ENCODE data around the gene THG1L.
A peak's percentile ranks its signal among the peaks of the same experiment; 100 is the strongest.

Gene THG1L

DNA sequence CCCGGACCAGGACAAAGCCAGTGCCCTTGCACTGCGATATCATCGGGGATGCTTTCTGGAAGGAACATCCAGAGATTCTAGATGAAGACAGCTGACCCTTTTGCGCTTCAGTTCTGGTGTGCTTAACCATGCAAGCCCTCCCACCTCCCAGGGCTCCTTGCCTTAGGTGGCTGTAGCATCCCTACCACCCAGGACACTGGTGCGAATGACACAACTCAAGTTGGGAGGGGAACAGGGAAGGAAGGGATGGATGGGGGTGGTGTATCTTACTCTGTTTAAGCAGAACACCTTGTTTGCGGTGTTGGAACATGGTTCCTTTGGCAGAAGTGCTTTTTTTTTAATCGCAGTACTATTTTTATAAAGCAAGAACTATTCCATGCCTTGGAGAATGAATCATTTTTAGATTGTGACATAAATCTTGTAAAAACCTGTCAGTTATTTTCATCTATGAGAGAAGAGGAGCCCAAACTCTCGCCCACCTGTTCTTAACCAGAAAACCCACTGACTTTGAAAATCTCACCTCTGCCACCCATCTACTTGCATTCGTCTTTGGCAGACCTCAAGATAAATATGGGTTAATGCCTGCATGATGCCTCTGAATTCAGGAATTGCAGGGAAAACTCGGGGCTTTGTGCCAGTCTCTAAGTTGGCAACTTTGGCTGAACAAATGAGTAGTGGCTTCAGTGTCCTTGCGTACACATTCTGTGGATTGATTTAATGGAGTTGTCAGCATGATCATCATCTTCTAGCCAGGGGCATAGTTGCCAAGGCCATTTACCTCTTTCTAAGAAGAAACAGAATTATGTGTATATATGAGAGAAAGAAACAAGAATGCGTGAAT, 8.4 kb downstream of the THG1L start:
- Mint-ChIP-seq H3K9me3 (no peaks in the 10 kb centered on the region), H3K27ac (no peak overlapping the region), H3K4me3 (no peak overlapping the region), H3K27me3 (no peaks in the 10 kb centered on the region), H3K36me3 (peaks cover 2% of the 10 kb centered on the region), H3K4me1 (peaks cover 10% of the 10 kb centered on the region)
- DNase-seq (ENCODE audit: low spot score in 2 of 2), result no peak
- ATAC-seq (ENCODE audit: low read depth), result no peak

DNA sequence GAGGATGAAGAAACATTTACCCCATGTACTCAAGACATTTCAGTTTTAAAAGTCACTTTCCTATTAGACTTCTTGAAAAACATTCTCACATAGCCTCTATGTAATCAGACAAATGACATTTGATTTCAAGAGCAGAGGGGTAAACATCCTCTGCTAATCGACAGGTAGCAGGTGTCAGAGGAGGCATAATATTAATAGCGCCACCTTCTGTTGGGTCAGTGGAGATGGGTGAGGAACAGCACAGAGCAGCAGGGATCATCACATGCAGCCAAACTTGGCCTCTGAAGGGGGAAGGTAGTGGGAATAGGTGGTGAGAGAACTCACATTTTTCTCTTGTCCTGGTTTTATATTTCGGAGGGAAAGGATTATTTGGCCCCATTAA, 9.0 kb downstream of the THG1L start:
- peaks cover 2% of the 10 kb centered on the region for H3K36me3 Mint-ChIP-seq
- H3K27me3 Mint-ChIP-seq, result no peaks in the 10 kb centered on the region
- DNase-seq (ENCODE audit: low spot score in 2 of 2), result peak in 1 of 2 donors; percentile 25
- H3K27ac Mint-ChIP-seq, result no peak overlapping the region
- peak; percentile 22 for ATAC-seq (ENCODE audit: low read depth)
- H3K4me3 Mint-ChIP-seq, result no peak overlapping the region
- H3K9me3 Mint-ChIP-seq, result no peaks in the 10 kb centered on the region
- peaks cover 14% of the 10 kb centered on the region for H3K4me1 Mint-ChIP-seq

DNA sequence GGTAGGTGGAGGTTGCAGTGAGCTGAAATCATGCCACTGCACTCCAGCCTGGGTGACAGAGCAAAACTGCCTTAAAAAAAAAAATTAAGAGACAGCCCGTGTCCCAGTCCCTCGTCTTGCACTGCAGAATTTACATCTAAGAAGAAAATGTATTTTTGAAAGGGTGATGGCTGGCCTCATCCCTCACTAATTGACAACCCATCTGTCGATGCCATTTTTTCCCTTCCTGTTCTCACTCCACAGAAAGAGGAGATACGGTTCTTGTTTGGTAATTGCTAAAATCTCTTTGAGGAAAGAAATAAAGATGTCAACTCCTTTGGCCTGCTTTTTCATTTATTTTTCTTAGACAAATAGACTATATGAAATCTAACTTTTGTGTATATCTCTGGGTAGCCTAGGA, 9.9 kb downstream of the THG1L start:
- DNase-seq (ENCODE audit: low spot score in 2 of 2) (no peak), ATAC-seq (ENCODE audit: low read depth) (no peak)
- no peak overlapping the region for H3K4me3 Mint-ChIP-seq
- no peaks in the 10 kb centered on the region for H3K9me3 Mint-ChIP-seq
- H3K36me3 Mint-ChIP-seq, result peaks cover 2% of the 10 kb centered on the region
- H3K4me1 Mint-ChIP-seq, result peaks cover 19% of the 10 kb centered on the region
- no peaks in the 10 kb centered on the region for H3K27me3 Mint-ChIP-seq
- H3K27ac Mint-ChIP-seq, result no peak overlapping the region

DNA sequence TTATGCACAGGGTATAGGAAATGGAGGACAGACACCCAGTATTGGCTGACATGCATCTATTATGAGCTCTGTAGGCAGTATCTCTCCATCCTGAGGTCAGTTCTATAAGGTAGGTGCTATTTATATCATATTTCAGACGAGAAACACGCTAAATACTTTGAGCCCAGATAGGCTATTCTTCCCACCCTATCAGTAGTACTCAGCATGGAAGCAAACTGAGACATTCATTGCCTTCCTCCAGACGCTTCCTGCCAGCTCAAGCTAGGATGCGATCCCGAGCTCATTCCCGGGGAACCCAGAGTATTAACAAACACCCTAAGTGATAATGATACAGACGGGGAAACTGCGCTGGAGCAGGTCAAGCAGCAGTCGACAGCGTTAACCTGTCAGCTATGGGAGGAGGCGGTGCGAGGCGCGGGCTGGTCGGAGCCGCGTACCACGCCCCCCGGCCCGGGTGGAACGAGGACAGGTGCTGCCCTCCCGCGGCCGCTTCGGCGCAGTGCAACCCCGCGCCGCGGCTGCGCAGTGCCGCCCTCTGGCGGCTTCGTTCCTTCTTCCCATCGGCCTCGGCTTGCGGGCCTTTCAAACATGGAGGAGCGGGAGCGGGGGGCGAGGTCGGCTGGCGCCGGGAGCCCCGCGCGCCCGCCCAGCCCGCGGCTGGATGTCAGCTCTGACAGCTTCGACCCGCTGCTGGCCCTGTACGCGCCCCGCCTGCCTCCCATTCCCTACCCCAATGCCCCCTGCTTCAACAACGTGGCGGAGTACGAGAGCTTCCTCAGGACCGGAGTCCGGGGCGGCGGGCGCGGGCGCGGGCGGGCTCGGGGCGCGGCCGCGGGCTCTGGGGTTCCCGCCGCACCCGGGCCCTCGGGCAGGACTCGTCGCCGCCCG, 12.2 kb downstream of the THG1L start, which contains the start of gene LSM11:
Gene LSM11 (plus strand): TSS at position 550 of the 888 bp plus-strand sequence. CDS start 39 bp downstream, at position 589.
- DNase-seq (ENCODE audit: low spot score in 2 of 2), result peak; percentile 96 to 99
- peak within 1 kb of the TSS; percentile 86 for H3K4me3 Mint-ChIP-seq

DNA sequence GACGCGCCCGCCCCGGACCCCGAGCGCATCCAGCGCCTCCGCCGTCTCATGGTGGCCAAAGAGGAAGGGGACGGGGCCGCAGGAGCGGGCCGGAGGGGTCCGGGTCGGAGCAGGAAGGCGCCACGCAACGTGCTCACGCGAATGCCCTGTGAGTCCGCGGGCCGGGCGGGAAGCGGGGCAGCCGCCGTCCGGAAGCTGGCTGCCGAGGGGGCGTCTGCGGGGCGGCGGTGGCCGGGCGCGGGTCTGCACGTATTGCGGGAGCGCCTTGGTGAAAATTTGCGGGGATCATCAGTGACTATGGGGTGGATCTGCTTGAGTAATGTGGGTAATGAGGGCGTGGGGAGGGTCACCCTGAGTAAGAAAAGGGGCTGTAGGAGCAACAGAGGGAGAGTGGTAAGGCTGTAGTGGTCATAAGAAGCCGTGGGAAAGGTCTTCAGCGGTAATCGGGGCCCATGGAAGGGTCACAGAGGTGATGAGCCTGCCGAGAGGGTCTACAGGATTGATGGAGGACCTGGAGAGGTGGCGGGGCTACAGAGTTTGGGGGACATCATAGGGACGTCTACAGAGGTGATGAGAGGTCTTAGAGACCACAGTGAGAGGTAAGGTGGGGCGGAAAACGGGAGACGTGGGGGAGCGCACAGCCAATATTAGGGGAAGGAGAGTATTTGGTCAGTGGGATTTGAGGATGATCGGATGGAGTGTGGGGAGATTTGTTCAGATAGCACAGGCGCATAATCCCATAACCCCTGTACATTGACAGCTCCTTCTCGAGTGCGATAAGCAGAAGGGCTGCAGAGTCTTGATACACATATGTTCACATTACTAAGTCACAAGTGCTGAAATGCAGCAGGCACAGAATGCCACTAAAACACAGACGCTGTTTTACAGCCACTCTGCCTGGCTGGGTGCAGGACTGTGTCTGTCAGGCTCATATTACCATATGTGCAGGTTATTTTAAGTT, 13.1 kb downstream of the THG1L start:
- no peaks in the 10 kb centered on the region for H3K36me3 Mint-ChIP-seq
- DNase-seq (ENCODE audit: low spot score in 2 of 2), result peak in 1 of 2 donors; percentile 18
- H3K9me3 Mint-ChIP-seq, result no peaks in the 10 kb centered on the region
- H3K4me1 Mint-ChIP-seq, result peaks cover 24% of the 10 kb centered on the region
- H3K27me3 Mint-ChIP-seq, result no peaks in the 10 kb centered on the region
- no peak for ATAC-seq (ENCODE audit: low read depth)
- peak overlapping the region; percentile 82 for H3K4me3 Mint-ChIP-seq
- peak overlapping the region; percentile 45 for H3K27ac Mint-ChIP-seq

More for the DNA sequence above, 12.2 kb downstream of the THG1L start, which contains the start of gene LSM11:
- no peaks in the 10 kb centered on the region for H3K9me3 Mint-ChIP-seq
- no peaks in the 10 kb centered on the region for H3K27me3 Mint-ChIP-seq
- peaks cover 21% of the 10 kb centered on the region for H3K4me1 Mint-ChIP-seq
- peak; percentile 89 for ATAC-seq (ENCODE audit: low read depth)
- H3K36me3 Mint-ChIP-seq, result no peaks in the 10 kb centered on the region
- peak within 1 kb of the TSS; percentile 75 for H3K27ac Mint-ChIP-seq

DNA sequence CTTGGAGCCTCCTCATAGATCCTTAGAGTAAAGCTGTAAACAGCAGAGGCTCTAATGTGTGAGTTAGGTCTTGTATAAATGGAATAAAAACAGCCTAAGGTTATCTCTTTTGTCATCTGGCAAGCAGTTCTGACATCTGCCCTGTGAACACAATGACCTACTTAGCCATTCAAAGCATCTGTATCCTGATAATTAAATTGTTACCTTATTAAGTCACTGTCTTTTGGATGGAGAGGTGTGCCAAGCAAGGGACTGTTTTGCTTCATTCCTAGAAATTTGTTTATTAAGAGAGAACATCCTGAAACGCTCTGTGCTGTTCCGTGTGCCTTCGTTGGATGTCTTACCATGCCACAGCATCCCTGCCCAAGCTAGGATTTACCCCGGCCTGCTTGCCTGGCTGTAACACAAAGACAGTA, 13.8 kb downstream of the THG1L start:
- peaks cover 24% of the 10 kb centered on the region for H3K4me1 Mint-ChIP-seq
- no peaks in the 10 kb centered on the region for H3K36me3 Mint-ChIP-seq
- peak overlapping the region; percentile 82 for H3K4me3 Mint-ChIP-seq
- ATAC-seq (ENCODE audit: low read depth), result no peak
- no peak overlapping the region for H3K27ac Mint-ChIP-seq
- no peaks in the 10 kb centered on the region for H3K27me3 Mint-ChIP-seq
- H3K9me3 Mint-ChIP-seq, result no peaks in the 10 kb centered on the region
- no peak for DNase-seq (ENCODE audit: low spot score in 2 of 2)

DNA sequence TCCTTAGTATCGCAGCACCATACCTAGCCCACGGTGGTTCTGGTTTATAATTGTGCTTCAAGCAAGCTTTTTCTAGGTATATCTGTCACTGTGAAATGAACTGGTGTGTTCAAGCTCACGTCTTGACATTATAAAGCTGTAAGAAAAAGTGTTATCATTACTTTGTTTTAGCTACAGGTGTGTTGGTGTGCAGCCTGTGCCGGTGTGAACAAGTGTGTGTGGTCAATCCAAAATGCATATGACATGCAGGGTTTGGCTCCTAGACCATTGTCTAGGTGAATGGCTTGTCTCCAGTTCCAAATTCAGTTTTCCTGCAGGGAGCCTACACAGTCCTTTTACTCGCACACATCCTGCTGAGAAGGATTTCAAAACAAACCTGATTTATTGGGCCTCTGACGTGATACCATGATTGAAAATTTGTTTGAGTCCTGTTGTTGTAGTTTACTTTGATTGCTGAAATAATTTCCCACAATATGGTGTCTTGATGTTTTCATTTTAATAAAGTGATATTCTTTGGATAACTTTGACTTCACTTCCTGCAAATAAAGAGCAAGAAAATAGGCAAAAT, 16.0 kb downstream of the THG1L start:
- Mint-ChIP-seq H3K36me3 (peaks cover under 1% of the 10 kb centered on the region), H3K4me1 (peaks cover 24% of the 10 kb centered on the region), H3K9me3 (no peaks in the 10 kb centered on the region), H3K4me3 (no peak overlapping the region), H3K27me3 (no peaks in the 10 kb centered on the region), H3K27ac (no peak overlapping the region)
- DNase-seq (ENCODE audit: low spot score in 2 of 2) (no peak), ATAC-seq (ENCODE audit: low read depth) (no peak)

DNA sequence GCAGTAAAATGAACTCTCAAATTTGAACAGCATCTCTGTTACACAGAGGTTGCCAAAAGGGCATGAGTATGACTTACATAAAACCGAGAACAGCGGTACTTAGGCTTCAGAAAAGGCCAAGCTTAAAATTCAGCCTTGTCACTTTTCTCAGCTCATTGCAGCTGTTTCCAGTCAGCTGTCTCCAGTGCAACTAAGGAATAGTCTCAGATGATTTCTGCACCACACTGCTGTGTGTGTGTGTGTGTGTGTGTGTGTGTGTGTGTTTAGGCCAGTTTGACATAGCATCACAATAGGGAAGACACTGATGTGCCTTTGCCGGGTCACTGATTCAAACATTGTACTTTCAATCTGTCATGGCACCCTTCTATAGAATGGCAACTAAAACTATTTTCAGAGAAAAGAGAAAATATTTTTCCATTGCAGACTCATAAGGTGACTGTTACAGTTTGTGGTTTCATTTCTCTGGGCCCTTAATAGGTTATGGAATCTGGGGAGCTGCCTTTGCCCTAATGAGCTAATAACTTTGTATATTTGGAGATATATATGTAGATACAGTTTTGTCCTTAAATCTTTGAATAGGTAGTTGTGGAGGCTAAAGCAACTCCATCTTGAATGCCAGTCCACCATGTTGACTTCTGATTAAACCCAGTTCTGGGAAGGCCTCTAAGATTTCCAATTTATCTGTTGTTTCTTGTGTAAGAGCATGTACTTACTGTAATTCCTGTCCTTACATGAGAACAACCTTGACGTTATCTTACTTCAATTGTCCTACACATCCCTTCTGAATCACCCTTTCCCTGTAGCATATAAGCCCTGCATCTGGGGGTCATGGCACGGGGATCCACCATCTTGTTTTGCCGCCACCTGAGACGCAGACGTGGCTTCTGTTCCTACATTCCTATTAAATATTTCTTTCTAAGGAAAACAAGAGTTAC, 16.8 kb downstream of the THG1L start:
- Mint-ChIP-seq H3K4me1 (peaks cover 22% of the 10 kb centered on the region), H3K9me3 (no peaks in the 10 kb centered on the region), H3K36me3 (peaks cover 6% of the 10 kb centered on the region), H3K4me3 (no peak overlapping the region), H3K27me3 (no peaks in the 10 kb centered on the region), H3K27ac (no peak overlapping the region)
- no peak for ATAC-seq (ENCODE audit: low read depth)
- no peak for DNase-seq (ENCODE audit: low spot score in 2 of 2)

DNA sequence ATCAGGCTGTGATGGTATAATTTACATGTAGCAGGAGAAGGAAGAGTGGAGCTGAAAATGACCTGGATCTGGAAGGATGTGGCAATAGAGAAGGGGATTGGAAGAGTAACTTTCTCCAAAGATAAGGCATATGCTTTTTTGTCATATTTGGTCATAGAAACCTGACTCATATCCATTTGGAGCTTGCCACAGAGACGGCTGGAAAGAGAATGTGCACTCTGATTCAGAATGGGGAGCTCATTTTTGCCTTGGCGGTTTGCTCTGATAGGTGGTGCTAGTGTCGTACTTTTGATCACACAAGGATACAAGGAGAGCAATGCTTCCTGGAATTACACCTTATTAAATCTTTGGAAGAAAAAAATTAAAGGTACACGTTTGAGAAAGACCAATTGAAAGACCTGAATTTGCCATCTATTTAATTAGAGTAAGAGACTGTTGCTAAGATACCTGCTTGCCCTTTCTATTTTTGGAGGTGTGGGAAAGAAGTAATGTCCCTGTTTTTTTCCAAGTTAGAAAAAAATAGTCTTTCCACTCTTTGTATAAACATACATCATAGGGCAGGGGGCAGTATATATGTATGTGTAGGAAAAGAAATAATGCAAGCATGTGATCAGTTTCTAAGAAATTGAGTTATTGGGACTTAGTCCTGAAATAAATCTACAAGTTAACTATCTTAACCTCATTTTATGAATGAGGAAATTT, 17.7 kb downstream of the THG1L start:
- no peak overlapping the region for H3K4me3 Mint-ChIP-seq
- no peaks in the 10 kb centered on the region for H3K9me3 Mint-ChIP-seq
- DNase-seq (ENCODE audit: low spot score in 2 of 2) (no peak), ATAC-seq (ENCODE audit: low read depth) (no peak)
- no peaks in the 10 kb centered on the region for H3K27me3 Mint-ChIP-seq
- peaks cover 19% of the 10 kb centered on the region for H3K4me1 Mint-ChIP-seq
- no peak overlapping the region for H3K27ac Mint-ChIP-seq
- H3K36me3 Mint-ChIP-seq, result peaks cover 6% of the 10 kb centered on the region

DNA sequence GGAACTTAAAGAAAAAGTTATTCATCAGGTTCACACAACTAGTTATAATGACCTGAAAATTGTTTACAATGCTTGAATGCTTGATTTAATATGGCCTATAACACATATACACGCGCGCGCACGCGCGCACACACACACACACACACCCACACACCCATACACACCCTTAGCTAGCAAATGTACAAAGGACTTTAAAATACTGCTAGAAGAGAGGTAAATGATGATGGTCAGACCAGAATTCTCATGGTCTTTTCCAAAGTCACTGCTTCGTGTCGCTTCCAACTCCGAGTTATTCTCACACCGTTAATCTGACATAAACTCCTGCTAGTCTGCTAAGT, 18.2 kb downstream of the THG1L start:
- Mint-ChIP-seq H3K27ac (no peak overlapping the region), H3K4me1 (peaks cover 16% of the 10 kb centered on the region), H3K36me3 (peaks cover 8% of the 10 kb centered on the region), H3K27me3 (no peaks in the 10 kb centered on the region), H3K4me3 (no peak overlapping the region), H3K9me3 (no peaks in the 10 kb centered on the region)
- ATAC-seq (ENCODE audit: low read depth) (no peak), DNase-seq (ENCODE audit: low spot score in 2 of 2) (no peak)

DNA sequence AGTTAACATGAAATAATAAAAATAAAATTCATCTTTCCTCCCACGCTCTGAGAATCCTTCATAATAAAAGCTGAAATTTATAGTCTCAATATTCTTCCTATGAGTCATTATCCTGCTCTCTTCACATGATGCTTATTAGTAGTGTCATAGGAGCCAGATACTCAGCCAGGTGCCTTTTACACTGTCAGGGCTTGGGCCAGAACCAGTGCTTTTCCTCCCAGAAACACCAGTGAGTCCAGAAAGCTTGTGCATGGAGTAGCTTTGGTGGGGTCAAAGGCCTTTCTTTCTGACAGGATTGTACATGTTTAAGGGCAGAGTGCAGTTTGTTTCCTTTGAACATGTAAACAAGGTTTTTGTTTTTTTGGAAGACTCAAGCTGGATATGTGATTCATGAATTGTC, 19.1 kb downstream of the THG1L start:
- no peak for DNase-seq (ENCODE audit: low spot score in 2 of 2)
- Mint-ChIP-seq H3K4me1 (peaks cover 9% of the 10 kb centered on the region), H3K4me3 (no peak overlapping the region), H3K9me3 (no peaks in the 10 kb centered on the region), H3K36me3 (peaks cover 14% of the 10 kb centered on the region), H3K27ac (no peak overlapping the region), H3K27me3 (no peaks in the 10 kb centered on the region)
- ATAC-seq (ENCODE audit: low read depth), result no peak

DNA sequence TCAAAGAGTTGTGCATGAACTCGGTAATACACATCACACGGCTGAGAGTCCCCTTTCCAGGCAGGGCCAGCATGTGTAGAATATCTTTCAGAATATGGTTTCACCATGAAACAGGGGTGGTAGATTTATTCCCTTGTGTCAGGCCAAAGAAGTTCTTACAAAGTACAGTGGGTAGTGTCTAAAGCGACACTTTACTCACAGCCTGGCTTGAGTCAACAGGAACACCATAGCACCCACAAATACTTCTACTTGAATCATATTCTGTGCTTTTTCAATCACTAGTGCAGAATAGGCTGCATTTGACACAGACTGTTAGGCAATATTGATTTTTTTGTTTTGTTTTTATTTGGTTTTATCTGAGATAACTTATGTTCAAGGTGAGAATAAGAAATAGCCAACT, 24.9 kb downstream of the THG1L start:
- no peak overlapping the region for H3K4me3 Mint-ChIP-seq

More for the DNA sequence above, 24.9 kb downstream of the THG1L start:
- H3K36me3 Mint-ChIP-seq, result peaks cover 16% of the 10 kb centered on the region
- no peaks in the 10 kb centered on the region for H3K4me1 Mint-ChIP-seq
- no peaks in the 10 kb centered on the region for H3K9me3 Mint-ChIP-seq
- H3K27ac Mint-ChIP-seq, result no peak overlapping the region
- H3K27me3 Mint-ChIP-seq, result no peaks in the 10 kb centered on the region
- DNase-seq (ENCODE audit: low spot score in 2 of 2), result no peak
- no peak for ATAC-seq (ENCODE audit: low read depth)

Measured in memory B cell (primary cell).